Measurements from ENCODE around the gene NUDT1.

GRCh38 chr7:2299131-2299829 lies 57.3 kb downstream of the NUDT1 start:
- no peak for TF ChIP-seq EZH2 (IDR thresholded peaks at IDR 0.05; ENCODE audit: low read length, missing control alignments)
- no peak for TF ChIP-seq CTCF (conservative IDR thresholded peaks at IDR 0.05 in 1 of 2, IDR thresholded peaks at IDR 0.05 in 1 of 2; ENCODE audit: low read depth in 1 of 2, low read length in 2 of 2)
